GM18873 (cell line): ENCODE data around the gene GGT5.
"Not testable (repeated sequence)": the region's sequence is repeated elsewhere in the genome, so short reads cannot be mapped to it uniquely, and the experiment has no call there.

Experiments
- ATAC-seq: cut with Tn5 transposase; IDR thresholded peaks from one replicate; pipeline ENCODE4 v1.9.1; 2021; ENCODE audit warnings: mild to moderate bottlenecking, moderate library complexity, moderate number of reproducible peaks; ENCODE audit not compliant: unreplicated experiment, low FRiP score

GGT5 gene

DNA sequence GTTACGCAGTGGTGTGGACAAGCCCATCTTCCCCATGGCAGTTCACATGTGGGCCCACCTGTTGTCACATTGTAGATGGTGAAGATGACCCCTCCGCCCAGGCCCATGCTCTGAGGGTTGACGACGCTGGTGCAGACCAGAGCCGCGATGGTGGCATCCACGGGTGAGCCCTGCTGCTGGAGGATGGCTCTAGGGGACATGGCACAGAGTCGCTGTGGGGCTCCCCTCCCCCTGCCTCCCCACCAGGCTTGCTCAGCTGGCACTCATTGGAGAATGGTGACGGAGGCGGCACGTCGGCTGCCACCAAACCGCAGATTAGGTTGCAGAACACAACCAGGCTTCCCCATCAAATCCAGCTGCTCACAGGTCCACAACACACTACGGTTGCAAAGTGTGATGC is 11.1 kb downstream of the GGT5 start:
- ATAC-seq: no peak

DNA sequence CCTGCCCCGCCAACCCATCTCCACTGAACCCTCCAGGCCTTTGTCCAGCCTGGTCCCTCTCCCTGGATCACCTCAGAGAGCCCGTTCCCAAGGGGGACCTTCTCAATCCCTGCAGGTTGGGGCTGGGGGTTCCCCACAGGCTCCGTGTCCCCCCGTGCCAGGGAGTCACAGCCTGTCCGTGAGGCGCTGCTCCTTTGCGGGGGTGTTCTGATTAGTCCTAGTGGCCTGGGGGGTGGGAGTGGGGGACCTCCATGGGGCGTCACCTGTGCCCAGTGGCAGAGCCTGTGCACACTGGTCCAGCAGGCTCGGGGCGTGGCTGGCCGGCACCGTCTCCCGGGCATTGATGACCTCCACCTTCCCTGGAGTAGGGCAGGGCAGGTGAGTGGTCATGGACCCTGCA is 11.6 kb downstream of the GGT5 start:
- no peak for ATAC-seq

DNA sequence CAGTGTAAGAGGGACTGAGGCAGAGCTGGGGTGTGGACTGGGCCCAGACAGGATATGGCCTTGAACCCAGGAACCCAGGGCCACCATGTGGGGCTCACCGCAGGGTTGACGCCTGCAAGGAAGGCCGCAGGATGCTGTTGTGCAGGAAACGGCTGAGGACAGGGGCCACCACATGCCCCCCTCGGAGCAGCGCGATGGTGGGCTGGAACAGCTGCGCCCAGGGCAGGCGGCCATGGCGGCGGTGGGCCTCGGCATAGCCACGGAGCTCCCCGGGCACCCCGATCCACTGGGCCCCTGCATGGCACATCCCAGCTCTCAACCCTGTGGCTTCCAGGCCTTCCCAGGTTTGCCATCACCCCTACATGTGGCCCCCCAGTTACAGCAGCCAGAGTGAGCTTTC is 12.2 kb downstream of the GGT5 start:
- ATAC-seq: no peak

DNA sequence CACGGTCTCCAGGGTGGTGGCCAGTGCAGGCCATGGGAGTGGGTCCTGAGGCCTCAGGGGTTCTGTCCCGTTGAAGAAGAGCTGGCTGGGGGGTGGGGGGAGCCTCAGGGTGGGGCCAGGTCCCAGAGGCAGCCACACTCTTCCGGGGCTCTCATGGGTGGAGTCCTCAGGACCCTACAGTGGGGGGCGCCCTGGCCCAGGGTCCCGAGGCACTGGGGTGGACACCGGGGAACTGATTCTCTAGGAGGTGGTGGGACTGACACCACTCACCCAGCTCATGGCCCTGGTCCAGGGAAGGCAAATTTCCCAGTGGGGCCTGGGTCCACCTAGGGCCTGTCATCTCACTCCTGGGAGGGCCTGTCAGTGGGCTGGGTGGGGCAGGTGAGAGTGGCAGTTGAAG is 12.8 kb downstream of the GGT5 start:
- no peak for ATAC-seq

DNA sequence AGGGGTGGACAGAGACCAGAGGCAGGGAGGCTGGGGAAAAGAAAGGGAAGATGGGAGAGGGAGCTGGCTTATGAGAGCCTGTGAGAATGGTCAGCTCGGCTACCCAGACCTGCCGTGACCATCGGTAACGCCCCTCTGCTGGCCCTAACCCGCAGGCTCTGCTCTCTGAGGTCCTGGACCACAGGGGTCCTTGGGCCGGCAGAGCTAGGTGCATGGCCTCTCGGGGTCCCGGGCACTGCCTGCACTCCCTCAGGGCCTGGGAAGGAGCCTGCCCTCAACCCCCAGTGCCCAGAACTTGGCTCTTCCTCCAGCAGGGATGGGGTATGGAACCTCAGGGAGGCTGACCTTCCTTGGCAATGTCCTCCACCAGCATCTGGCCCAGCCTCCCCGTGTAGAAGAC is 13.2 kb downstream of the GGT5 start:
- no peak for ATAC-seq

DNA sequence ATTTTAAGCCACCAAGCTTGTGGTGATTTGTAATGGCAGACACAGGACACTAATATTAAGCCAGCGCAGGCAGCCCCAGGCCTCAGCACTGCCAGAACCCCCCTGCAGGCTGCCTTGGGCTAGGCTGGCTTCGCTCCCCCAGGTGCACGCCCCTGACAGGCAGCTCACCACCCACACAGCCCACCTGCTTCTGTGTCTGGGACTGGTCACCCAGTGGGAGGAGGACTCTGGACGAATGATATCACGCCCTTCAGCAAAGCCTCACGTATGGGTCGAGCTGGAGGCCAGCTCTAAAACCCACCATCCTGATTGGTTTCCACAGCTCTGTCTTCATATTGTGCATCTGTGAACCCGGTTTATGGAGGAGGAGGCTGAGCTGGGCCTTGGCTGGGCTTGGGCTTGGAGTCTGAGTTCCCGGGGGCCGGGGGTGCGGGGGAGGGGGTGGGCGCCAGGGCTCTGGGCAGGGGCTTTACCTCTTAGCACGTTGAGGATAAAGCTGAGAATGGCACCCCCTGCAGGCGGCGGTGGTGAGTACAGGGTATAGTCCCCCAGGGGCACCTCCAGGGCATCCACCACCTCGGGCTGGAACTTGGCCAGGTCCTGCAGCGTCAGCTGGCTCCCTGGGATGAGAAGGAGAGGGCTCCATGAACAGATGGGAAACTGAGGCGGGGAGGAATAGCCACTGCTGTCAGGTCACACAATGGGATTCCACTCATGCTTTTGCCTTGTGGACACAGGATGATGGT is 13.8 kb downstream of the GGT5 start:
- ATAC-seq: no peak

DNA sequence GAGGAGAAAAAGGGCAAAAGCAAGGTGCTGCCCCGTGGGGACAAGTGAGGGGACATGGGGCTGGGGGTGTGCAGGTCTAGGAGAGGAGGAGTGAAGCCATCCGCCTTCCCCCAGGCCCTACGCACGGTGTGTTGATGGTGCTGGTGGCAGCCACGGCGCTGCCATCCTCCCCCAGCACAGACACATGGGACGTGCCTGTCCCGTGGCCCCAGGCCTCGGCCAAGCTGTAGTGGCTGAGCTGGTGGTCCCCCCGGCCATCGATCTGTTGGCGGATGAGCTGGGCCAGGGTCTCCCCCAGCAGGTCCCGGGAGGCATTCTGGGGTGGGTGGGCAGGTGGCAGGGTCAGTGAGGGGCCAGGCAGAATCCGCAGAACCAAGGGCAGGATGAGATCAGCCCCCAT is 18.9 kb downstream of the GGT5 start:
- no peak for ATAC-seq

DNA sequence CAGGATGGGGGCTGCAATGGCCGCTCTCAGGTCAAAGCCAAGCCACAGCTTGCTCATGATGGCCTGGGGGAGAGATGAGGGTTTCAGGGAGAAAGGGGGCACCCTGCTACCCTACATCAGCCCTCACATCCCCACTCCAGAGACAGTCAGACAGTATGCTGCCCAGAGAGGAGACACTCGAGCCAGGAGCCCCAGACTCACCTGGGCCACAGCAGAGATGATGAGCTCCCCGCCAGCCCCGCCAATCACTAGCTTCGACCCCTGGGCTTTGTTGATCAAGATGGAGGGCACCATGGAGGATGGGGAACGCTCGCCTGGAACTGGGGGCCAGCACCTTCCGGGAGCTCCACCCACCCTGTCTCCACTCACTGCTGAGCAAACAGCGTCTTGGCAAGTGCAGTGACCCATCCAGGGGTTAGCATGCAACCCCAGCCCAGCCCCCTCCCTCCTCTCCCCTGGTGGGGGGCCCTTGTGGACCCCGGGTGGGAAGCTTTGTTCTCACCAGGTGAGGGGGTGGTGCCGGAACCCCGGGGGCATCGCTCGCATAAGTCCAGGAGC is 19.8 kb downstream of the GGT5 start:
- no peak for ATAC-seq

DNA sequence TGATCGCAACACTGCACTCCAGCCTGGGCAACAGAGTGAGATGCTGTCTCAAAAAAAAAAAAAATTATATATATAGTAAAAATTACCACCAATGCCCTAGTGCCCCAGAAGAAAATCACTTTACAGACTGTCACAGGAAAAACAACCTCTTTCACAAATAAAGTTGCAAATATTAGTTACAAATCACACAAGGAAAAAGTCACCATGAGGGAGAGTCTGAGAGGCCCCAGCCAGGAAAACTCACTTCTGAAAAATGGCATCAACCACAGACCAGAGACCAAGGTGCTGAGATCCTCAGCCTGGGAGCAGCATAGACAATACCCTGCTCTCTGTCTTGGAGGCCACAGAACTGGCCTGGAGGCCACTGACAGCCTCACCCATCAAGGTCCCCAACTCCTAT is 20.4 kb downstream of the GGT5 start:
- no peak for ATAC-seq

DNA sequence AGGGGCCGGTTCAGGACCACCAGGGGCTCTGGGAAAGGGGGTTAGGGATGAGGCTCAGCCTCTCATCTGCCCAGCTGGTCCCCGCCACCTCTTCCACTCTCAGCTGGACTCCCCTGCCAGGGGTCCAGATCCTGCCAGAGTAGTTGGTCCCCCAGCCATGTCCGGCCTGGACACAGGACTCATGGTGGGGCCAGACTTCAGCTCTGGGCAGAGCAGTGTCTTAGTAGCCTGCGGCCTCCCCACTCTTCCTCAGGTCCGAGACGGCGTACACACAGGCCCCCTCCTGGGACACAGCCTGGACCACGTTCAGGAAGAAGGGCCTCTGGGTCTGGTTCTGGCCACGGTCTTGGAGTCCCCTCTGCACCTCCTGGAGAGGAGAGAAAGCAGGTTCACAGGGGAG is 25.1 kb downstream of the GGT5 start:
- no peak for ATAC-seq

DNA sequence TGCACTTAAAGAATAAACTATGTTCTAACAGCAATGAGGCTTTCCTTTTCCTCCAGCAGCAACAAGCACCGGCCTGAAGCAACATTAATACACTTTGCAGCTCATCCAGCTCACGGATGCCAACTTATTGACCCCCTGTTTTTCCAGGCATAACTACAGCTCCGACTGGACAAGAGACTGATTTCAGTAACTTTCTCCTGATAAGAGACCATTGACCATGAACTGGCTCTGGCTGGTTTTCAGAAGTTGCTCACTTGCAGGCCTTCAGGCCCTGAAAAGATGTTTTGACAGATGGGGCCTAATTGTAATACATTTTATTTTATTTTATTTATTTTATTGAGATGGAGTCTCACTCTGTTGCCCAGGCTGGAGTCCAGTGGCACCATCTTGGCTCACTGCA is 27.5 kb downstream of the GGT5 start:
- no peak for ATAC-seq

DNA sequence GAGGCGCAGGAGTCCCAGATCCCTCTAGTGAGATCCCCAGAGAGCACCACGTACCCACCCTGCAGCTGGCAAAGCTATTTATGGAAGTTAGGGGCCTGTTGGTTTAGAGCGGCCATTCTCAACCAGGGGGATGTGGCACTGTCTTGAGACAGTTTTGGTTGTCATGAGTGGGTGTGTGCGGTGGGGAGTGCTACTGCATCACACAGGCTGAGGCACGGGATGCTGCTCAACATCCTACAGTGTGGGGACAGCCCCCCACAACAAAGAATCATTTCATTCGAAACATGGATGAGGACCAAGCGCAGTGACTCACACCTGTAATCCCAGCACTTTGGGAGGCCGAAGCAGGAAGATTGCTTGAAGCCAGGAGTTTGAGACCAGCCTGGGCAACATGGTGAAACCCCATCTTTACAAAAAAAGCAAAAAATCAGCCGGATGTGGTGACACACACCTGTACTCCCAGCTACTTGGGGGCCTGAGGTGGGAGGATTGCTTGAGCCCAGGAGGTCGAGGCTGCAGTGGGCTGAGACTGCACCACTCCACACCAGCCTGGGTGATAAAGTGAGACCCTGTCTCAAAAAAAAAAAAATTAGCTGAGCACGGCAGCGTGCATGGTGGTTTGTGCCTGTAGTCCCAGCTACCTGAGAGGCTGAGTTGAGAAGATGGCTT is 28.2 kb downstream of the GGT5 start:
- no peak for ATAC-seq

DNA sequence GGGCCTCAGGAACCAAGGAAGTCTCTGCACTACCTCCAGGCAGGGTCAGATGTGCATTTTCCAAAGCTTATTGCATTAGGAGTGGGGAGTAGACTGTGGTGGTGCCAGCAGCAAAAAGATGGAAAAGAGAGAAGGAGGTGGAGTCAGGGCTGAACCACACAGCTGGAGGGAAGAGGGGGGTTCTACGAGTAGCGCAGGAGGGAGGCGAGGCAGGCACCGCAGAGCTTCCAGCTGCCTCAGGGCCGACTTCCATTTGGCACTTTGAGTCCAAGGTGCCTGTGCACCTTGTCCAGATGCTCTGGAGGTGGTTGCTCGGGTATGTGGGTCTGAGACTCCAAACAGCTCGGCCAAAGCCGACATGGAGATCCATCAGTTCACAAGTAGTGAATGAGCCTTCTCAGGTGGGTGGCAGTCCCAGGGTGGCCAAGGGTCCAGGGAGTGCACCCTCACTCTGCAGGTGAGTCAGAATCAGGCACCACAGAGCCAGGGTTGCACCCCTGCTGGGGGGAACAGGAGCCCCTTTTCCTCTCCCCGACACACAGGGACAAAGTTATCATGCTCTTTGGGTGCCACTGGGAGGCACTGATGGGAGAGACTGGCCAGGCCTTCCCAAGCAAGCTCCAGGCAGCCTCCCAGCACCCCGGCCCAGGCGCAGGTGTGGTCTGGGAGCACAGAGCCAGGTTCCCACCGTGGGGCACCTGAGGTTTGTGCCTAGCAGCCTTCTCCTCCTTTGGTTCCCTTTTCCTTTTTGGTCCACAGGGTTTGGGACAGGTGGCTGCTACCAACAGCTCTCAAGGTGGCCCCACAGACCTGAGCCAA is 30.2 kb downstream of the GGT5 start:
- no peak for ATAC-seq

DNA sequence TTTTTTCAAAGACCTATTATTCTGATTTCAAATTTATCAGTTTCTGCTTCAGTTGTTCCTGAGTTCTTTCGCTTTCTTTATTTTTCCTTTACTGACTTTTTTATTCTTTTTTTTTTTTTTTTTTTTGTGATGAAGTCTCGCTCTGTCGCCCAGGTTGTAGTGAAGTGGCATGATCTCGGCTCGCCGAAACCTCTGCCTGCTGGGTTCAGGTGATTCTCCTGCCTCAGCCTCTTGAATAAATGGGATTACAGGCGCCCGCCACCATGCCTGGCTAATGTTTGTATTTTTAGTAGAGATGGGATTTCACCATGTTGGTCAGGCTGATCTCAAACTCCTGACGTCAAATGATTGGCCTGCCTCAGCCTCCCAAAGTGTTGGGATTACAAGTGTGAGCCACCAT is 31.8 kb downstream of the GGT5 start:
- not testable (repeated sequence) for ATAC-seq

DNA sequence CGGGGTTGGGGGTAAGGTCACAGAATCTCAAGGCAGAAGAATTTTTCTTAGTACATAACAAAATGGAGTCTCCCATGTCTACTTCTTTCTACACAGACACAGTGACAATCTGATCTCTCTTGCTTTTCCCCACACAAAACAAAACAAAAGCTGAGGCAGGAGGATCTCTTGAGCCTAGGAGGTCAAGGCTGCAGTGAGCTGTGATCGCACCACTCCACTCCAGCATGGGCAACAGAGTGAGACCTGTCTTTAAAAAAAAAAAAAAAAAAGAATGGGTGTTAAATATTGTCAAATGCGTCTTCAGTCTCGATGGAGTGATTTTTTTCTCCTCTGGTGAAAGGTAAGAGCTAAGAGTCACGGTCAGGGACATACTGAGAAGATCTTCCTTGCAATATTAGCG is 33.2 kb downstream of the GGT5 start:
- ATAC-seq: not testable (repeated sequence)

DNA sequence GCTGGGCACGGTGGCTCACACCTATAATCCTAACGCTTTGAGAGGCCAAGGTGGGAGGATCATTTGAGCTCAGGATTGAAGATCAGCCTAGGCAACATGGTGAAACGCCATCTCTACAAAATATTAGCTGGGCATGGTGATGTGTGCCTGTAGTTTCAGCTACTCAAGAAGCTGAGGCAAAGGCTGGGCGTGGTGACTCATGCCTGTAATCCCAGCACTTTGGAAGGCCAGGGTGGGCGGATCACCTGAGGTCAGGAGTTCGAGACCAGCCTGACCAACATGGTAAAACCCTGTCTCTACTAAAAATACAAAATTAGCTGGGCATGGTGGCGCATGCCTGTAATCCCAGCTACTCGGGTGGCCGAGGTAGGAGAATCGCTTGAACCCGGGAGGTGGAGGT is 34.5 kb downstream of the GGT5 start:
- ATAC-seq: not testable (repeated sequence)

DNA sequence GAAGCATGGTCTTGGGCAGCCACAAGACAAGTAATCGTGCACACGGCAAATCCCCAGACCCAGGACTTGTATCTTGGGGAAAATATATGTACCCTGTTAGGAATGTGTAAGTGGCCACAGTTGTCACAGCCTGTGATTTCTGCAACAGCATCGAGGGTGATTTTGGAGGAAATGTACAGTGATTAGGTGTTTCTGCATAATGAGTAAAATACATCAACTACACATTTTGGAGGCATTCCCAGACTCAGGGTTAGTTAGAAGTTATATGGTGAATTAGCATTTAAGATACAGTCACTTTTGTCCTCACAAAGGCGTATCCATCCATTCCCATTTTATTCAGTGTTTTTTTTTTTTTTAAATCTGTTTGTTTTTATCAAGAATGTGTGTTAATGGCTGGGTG is 35.2 kb downstream of the GGT5 start:
- no peak for ATAC-seq

DNA sequence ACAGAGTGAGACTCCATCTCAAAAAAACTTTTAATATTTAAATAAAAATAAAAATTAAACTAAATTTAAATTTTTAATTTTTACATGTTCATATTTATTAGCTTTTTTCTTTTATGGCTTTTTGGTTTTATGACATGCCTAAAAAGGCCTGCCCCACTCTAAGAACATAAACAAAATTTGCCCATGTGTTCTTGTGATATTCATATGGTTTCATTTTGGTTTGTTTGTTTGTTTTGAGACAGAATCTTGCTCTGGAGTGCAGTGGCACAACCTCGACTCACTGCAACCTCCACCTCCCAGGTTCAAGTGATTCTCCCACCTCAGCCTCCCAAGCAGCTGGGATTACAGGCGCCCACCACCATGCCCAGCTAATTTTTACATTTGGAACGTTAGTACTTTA is 35.9 kb downstream of the GGT5 start:
- ATAC-seq: no peak

DNA sequence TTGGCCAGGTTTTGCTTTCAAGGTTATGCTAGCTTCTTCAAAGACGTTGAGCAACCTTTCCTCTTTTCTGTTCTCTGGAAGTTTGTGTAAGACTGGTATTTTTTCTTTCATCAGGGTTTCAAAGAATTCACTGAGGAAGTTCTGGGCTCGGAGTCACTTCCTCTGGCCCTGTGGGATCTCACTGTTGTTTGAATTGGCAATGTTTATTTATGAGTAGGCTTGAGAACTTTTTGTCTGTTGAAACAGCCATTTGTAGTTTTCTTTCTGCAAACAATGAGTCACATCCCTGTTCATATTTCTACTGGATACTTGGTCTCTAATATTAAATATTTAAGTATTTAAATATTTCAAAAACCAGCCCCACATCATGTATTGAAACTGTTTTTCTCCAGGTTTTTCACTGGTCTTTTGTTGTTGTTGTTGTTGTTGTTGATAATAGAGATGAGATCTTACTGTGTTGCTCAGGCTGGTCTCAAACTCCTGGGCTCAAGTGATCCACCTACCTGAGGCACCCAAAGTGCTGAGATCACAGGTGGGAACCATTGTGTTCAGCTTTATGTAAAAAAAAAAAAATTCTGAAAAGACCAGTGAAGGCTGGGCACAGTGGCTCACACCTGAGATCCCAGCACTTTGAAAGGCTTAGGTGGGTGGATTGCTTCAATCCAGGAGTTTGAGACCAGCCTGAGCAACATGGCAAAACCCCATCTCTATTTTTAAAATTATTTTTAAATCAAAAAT is 36.7 kb downstream of the GGT5 start:
- no peak for ATAC-seq

DNA sequence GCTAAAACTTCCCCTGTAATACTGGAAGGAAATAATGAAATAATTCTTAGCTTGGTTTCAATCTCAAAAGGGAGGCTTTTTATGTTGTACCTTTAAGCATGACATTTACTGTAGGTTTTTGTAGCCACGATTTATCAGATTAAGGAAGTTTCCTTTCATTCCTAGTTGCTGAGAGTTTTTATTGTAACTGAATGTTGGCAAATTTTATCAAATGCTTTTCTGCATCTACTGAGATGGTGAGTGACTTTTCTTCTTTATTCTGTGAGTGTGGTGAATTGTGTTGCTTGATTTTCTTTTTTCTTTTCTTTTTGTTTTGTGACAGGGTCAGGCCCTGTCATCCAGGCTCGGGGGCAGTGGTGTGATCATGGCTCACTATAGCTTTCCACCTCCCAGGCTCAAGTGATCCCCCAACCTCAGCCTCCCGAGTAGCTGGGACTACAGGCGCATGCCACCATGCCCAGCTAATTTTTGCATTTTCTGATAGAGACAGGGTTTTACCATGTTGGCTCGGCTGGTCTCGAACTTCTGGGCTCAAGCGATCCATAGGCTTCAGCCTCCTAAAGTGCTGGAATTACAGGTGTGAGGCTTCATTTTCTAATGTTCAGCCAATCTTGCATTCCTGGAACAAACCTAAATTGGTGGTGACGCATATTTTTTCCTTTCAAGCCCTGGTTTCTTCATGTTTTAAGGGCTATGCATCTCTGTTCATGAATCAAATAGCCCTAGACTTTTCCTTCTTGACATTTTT is 37.4 kb downstream of the GGT5 start:
- ATAC-seq: no peak
